Pancreas (tissue), 10 donors: ENCODE results near the gene C13orf42. TPM values are rescaled to one million over a fixed set of nuclear protein-coding genes. Genes with fewer than 3 reads are reported as not detected.
"Not testable (repeated sequence)": the region's sequence is repeated elsewhere in the genome, so short reads cannot be mapped to it uniquely, and the experiment has no call there.

Experiments
- ATAC-seq, 4 donors: fragments of 200-7000 bp; cut with Tn5 transposase; one replicate each; pipeline versions ENCODE4 v1.8.0 to v1.9.1; 2020; ENCODE audit warnings: mild to moderate bottlenecking in 4 of 4, moderate library complexity in 4 of 4
- DNase-seq, 6 donors: peaks; one replicate each; pipeline ENCODE4 v3.0.0-alpha.2; 2020
- FAIRE-seq: peaks from 2 replicates; lab custom pipeline; 2012; peaks lifted over from hg19 to GRCh38; lab: Jason Lieb, UNC
- H3K27ac ChIP-seq, 4 donors: fragments of 200-600 bp; sonication (generic); 1 replicate in 3 of 4; 2 replicates in 1 of 4; pipeline versions ENCODE4 v1.5.0 to v1.8.0; 2020
- H3K27me3 ChIP-seq, 4 donors: fragments of 200-600 bp; one replicate each; pipeline ENCODE4 v1.8.0; 2021
- H3K36me3 ChIP-seq, 3 donors: fragments of 200-600 bp; sonication (generic) in 1 of 3; one replicate each; pipeline versions ENCODE4 v1.5.0 to v1.8.0; 2020 to 2021
- H3K4me1 ChIP-seq, 3 donors: fragments of 200-600 bp; one replicate each; pipeline ENCODE4 v1.8.0; 2021
- H3K4me3 ChIP-seq, 4 donors: fragments of 200-600 bp; sonication (generic) in 2 of 4; one replicate each; pipeline versions ENCODE4 v1.5.0 to v1.8.0; 2020 to 2021
- H3K9me3 ChIP-seq, 4 donors: fragments of 200-600 bp; one replicate each; pipeline ENCODE4 v1.8.0; 2021
- CTCF ChIP-seq, 4 donors: fragments of 200-600 bp; sonication (generic) in 3 of 4; IDR thresholded peaks; one replicate each; pipeline versions ENCODE4 v1.5.0 to v1.8.0; 2021; ENCODE audit warnings: antibody characterized with exemption in 4 of 4
- WGBS, 2 donors: extraction: QIAGEN DNeasy Blood & Tissue Kit; methylation state at CpG; one replicate each; pipeline ENCODE4 v1.1.7; 2013; 5-methylcytosine and 5-hydroxymethylcytosine counted together
- intact Hi-C, 3 donors: fragments of 100-400 bp; cut with DNase I; formaldehyde crosslinking; loops; one replicate each; pipeline versions ENCODE4 v1.11.1 to v1.14.2; 2022
- polyA plus RNA-seq, 2 donors: library from polyadenylated mRNA; stranded (reverse); fragments of 200-250 nt; gene quantifications; one replicate each; pipeline ENCODE4 v1.2.3, GENCODE V29; 2013
- total RNA-seq, 6 donors: library from RNA; stranded (reverse); fragmentation: NEBNext Ultra II Directional in 4 of 6; extraction: Animal tissue kit (Norgen Biotek cat#: 25700) in 4 of 6; gene quantifications; one replicate each; pipeline versions ENCODE4 v1.2.1 to v1.2.4, GENCODE V29; 2021 to 2023
- donor health status: healthy with polysubstance abuse.
- donor health status: DM: no; HTN: no; CAD: no; lungs with moderate emphysema.
- donor health status: DM: no; HTN: no; CAD: no.
- donor health status: control.
- donor health status: control.
- donor health status: Bipolar disorder and iron deficiency.
- donor health status: DM: yes; HTN: yes; CAD: no.
- donor health status: DM: no; HTN: no; CAD: no.
- donor health status: DM: no; HTN: no; CAD: no.
- donor health status: DM: yes; HTN: yes; CAD: no.

C13orf42 gene
- total and polyA plus RNA-seq, 8 donors = not detected

GRCh38 chr13:51093574-51093973 is 17.5 kb downstream of the C13orf42 start:
- DNase-seq (no peak), ATAC-seq (peak in 3 of 4 donors; percentile 50 to 57 (median 57)), FAIRE-seq (no peak)
- Histone ChIP-seq H3K9me3 (no peaks in the 10 kb centered on the region), H3K27ac (no peak overlapping the region), H3K4me1 (no peaks in the 10 kb centered on the region), H3K4me3 (no peak overlapping the region), H3K36me3 (no peaks in the 10 kb centered on the region), H3K27me3 (no peaks in the 10 kb centered on the region)
- intact Hi-C loops = no loop called here
- TF ChIP-seq CTCF (IDR thresholded peaks at IDR 0.05) = no peak
- WGBS, 2 donors = 59 to 69% methylated on average over 4 of the region's 4 CpGs

GRCh38 chr13:51091839-51092238 is 19.2 kb downstream of the C13orf42 start:
- no peaks in the 10 kb centered on the region for H3K4me1 ChIP-seq
- H3K36me3 ChIP-seq = no peaks in the 10 kb centered on the region
- H3K9me3 ChIP-seq = no peaks in the 10 kb centered on the region
- no peak overlapping the region for H3K4me3 ChIP-seq
- TF ChIP-seq CTCF (IDR thresholded peaks at IDR 0.05) = no peak
- ATAC-seq (no peak), FAIRE-seq (no peak), DNase-seq (no peak)
- no peaks in the 10 kb centered on the region for H3K27me3 ChIP-seq
- H3K27ac ChIP-seq = no peak overlapping the region
- intact Hi-C loops = no loop called here
- 78 to 81% methylated on average over 4 of the region's 4 CpGs for WGBS, 2 donors

- intact Hi-C loops = no loop called here
- Histone ChIP-seq H3K36me3 (no peaks in the 10 kb centered on the region), H3K4me3 (no peak overlapping the region), H3K27ac (no peak overlapping the region), H3K4me1 (no peaks in the 10 kb centered on the region), H3K9me3 (no peaks in the 10 kb centered on the region), H3K27me3 (no peaks in the 10 kb centered on the region)
- ATAC-seq (no peak), FAIRE-seq (no peak), DNase-seq (no peak)
- no peak for TF ChIP-seq CTCF (IDR thresholded peaks at IDR 0.05)
- WGBS, 2 donors = 76 to 89% methylated on average over 5 of the region's 5 CpGs
These were observed 27.4 kb downstream of the C13orf42 start for GRCh38 chr13:51083706-51084105.

- H3K36me3 ChIP-seq, H3K4me3 ChIP-seq, ATAC-seq, intact Hi-C loops, H3K27me3 ChIP-seq, DNase-seq, FAIRE-seq, H3K27ac ChIP-seq, H3K4me1 ChIP-seq, H3K9me3 ChIP-seq: not testable (repeated sequence)
- WGBS, 2 donors = 84% methylated on average over 5 to 6 of the region's 23 CpGs
These were observed 30.5 kb downstream of the C13orf42 start for GRCh38 chr13:51080478-51081065.

- no peak for TF ChIP-seq CTCF (IDR thresholded peaks at IDR 0.05)
- WGBS, 2 donors = 74 to 85% methylated on average over 8 of the region's 8 CpGs
- intact Hi-C loops = no loop called here
- Histone ChIP-seq H3K36me3 (no peaks in the 10 kb centered on the region), H3K4me3 (no peak overlapping the region), H3K9me3 (no peaks in the 10 kb centered on the region), H3K27me3 (no peaks in the 10 kb centered on the region), H3K27ac (no peak overlapping the region), H3K4me1 (no peaks in the 10 kb centered on the region)
- DNase-seq = no peak
- ATAC-seq = no peak
- FAIRE-seq = no peak
These were observed 39.6 kb downstream of the C13orf42 start for GRCh38 chr13:51071493-51071892.
